H1 (cell line): Measurements from ENCODE around the gene STAG1. TPM values are rescaled to one million over a fixed set of nuclear protein-coding genes. Genes with fewer than 3 reads are reported as not detected.

Experiments used
- CTCF ChIA-PET: fragments of 300-600 bp; sonication (Branson Sonifier 250); formaldehyde crosslinking; loops from one replicate; lab custom pipeline; 2021; ENCODE audit not compliant: partially characterized antibody; lab: Charles Lee
- POLR2A ChIA-PET: fragments of 300-600 bp; sonication (Branson Sonifier 250); formaldehyde crosslinking; loops from one replicate; lab custom pipeline; 2021; ENCODE audit warnings: inconsistent platforms; ENCODE audit not compliant: partially characterized antibody; lab: Charles Lee
- DNase-seq, 2 experiments: peaks; one replicate each; pipeline versions ENCODE4 v3.0.0 to v3.0.0-alpha.2; 2010 to 2022; ENCODE audit warnings: low spot score in 2 of 2, low read depth in 1 of 2, mixed read lengths in 1 of 2
- FAIRE-seq: peaks from 2 replicates; lab custom pipeline; 2011; peaks lifted over from hg19 to GRCh38; lab: Jason Lieb, UNC
- H2AFZ ChIP-seq: 2 replicates; pipeline ENCODE4 v1.8.1; 2012; ENCODE audit warnings: low read length, inconsistent platforms
- H2AK5ac ChIP-seq: 2 replicates; pipeline ENCODE4 v1.6.1; 2013; ENCODE audit warnings: low read depth, low read length
- H2BK120ac ChIP-seq: replicated peaks from 2 replicates; pipeline ENCODE3; 2013; ENCODE audit warnings: low read depth, low read length, inconsistent platforms
- H2BK12ac ChIP-seq: 2 replicates; pipeline ENCODE4 v1.6.1; 2013; ENCODE audit warnings: low read depth, low read length
- H2BK15ac ChIP-seq: 2 replicates; pipeline ENCODE4 v1.6.1; 2013; ENCODE audit warnings: low read length
- H2BK20ac ChIP-seq: 2 replicates; pipeline ENCODE4 v1.6.1; 2013; ENCODE audit warnings: low read length
- H2BK5ac ChIP-seq: 2 replicates; pipeline ENCODE4 v1.6.1; 2013; ENCODE audit warnings: low read depth, low read length
- H3K14ac ChIP-seq: 2 replicates; pipeline ENCODE4 v1.6.1; 2013; ENCODE audit warnings: inconsistent platforms; ENCODE audit not compliant: insufficient read length
- H3K18ac ChIP-seq: 2 replicates; pipeline ENCODE4 v1.6.1; 2013; ENCODE audit warnings: low read length; ENCODE audit errors: extremely low read depth
- H3K23ac ChIP-seq: 2 replicates; pipeline ENCODE4 v1.6.1; 2013; ENCODE audit warnings: inconsistent platforms; ENCODE audit not compliant: insufficient read length
- H3K23me2 ChIP-seq: 2 replicates; pipeline ENCODE4 v1.6.1; 2013; ENCODE audit warnings: low read depth, low read length
- H3K27ac ChIP-seq: 2 replicates; pipeline ENCODE4 v1.6.1; 2011; ENCODE audit warnings: low read depth, low read length, inconsistent platforms
- H3K27me3 ChIP-seq, 4 experiments: replicated peaks in 1 of 4; 1 replicate in 1 of 4; 2 replicates in 3 of 4; pipeline versions ENCODE4 v1.6.1 to v1.8.1; 2011 to 2013; ENCODE audit warnings: low read length in 3 of 4, mild to moderate bottlenecking in 3 of 4, inconsistent platforms in 2 of 4, mixed read lengths in 2 of 4, moderate library complexity in 1 of 4; ENCODE audit not compliant: control insufficient read depth in 3 of 4, insufficient read depth in 3 of 4; ENCODE audit errors: extremely low read depth in 1 of 4
- H3K36me3 ChIP-seq, 4 experiments: 2 replicates each; pipeline versions ENCODE4 v1.6.1 to v1.8.1; 2011 to 2013; ENCODE audit warnings: mild to moderate bottlenecking in 4 of 4, low read length in 3 of 4, moderate library complexity in 2 of 4, control low read depth in 1 of 4, inconsistent platforms in 1 of 4; ENCODE audit not compliant: insufficient read depth in 4 of 4, control insufficient read depth in 2 of 4
- H3K4ac ChIP-seq: replicated peaks from 2 replicates; pipeline ENCODE3; 2013; ENCODE audit warnings: low read length, low read depth, mixed read lengths, inconsistent platforms; ENCODE audit not compliant: insufficient read length
- H3K4me1 ChIP-seq, 4 experiments: replicated peaks in 1 of 4; 1 replicate in 1 of 4; 2 replicates in 3 of 4; pipeline versions ENCODE4 v1.6.1 to v1.8.1; 2011 to 2013; ENCODE audit warnings: low read length in 3 of 4, inconsistent platforms in 2 of 4, mixed read lengths in 1 of 4; ENCODE audit not compliant: insufficient read depth in 4 of 4, control insufficient read depth in 3 of 4
- H3K4me2 ChIP-seq, 2 experiments: 2 replicates each; pipeline versions ENCODE4 v1.6.1 to v1.8.1; 2011 to 2013; ENCODE audit warnings: low read depth in 2 of 2, low read length in 2 of 2, control low read depth in 1 of 2, inconsistent platforms in 1 of 2, mild to moderate bottlenecking in 1 of 2; ENCODE audit not compliant: insufficient read depth in 1 of 2
- H3K4me3 ChIP-seq, 4 experiments: fragments of 200-600, 300-600 bp in 1 of 4; sonication (generic), shearing (Covaris generic), sonication (Bioruptor Twin) in 1 of 4; 2 replicates each; pipeline versions ENCODE4 v1.5.1 to v1.8.1; 2011 to 2016; ENCODE audit warnings: low read length in 4 of 4, low read depth in 3 of 4, control low read depth in 2 of 4, inconsistent platforms in 2 of 4, mild to moderate bottlenecking in 2 of 4, mixed read lengths in 1 of 4, moderate library complexity in 1 of 4; ENCODE audit not compliant: insufficient read depth in 2 of 4; ENCODE audit errors: extremely low read depth in 1 of 4
- H3K56ac ChIP-seq: replicated peaks from 2 replicates; pipeline ENCODE3; 2013; ENCODE audit warnings: low read depth, mild to moderate bottlenecking, mixed read lengths, low read length, inconsistent platforms; ENCODE audit not compliant: insufficient read length
- H3K79me1 ChIP-seq: 2 replicates; pipeline ENCODE4 v1.6.1; 2013; ENCODE audit warnings: low read depth, low read length, control low read depth
- H3K79me2 ChIP-seq, 2 experiments: 2 replicates each; pipeline versions ENCODE4 v1.6.1 to v1.8.1; 2012 to 2013; ENCODE audit warnings: low read length in 2 of 2, mild to moderate bottlenecking in 2 of 2, inconsistent platforms in 1 of 2; ENCODE audit not compliant: insufficient read depth in 2 of 2, control insufficient read depth in 1 of 2
- H3K9ac ChIP-seq, 4 experiments: replicated peaks in 1 of 4; 1 replicate in 1 of 4; 2 replicates in 3 of 4; pipeline versions ENCODE4 v1.6.1 to v1.8.1; 2011 to 2013; ENCODE audit warnings: low read depth in 3 of 4, low read length in 3 of 4, control low read depth in 2 of 4, mild to moderate bottlenecking in 2 of 4, moderate library complexity in 2 of 4, inconsistent platforms in 1 of 4; ENCODE audit errors: extremely low read depth in 1 of 4
- H3K9me3 ChIP-seq, 2 experiments: 2 replicates each; pipeline versions ENCODE4 v1.6.1 to v1.8.1; 2012 to 2013; ENCODE audit warnings: mild to moderate bottlenecking in 2 of 2, moderate library complexity in 2 of 2, control low read depth in 1 of 2, inconsistent platforms in 1 of 2, low read depth in 1 of 2, low read length in 1 of 2, mixed read lengths in 1 of 2; ENCODE audit not compliant: insufficient read depth in 2 of 2
- H4K20me1 ChIP-seq, 2 experiments: replicated peaks in 1 of 2; 2 replicates each; pipeline versions ENCODE3 to v1.8.1; 2011 to 2013; ENCODE audit warnings: inconsistent platforms in 2 of 2, low read length in 2 of 2, mild to moderate bottlenecking in 1 of 2; ENCODE audit not compliant: insufficient read depth in 2 of 2, control insufficient read depth in 1 of 2
- H4K5ac ChIP-seq: 2 replicates; pipeline ENCODE4 v1.6.1; 2013; ENCODE audit warnings: low read length, low read depth, mixed read lengths, inconsistent platforms; ENCODE audit not compliant: insufficient read length
- H4K8ac ChIP-seq: 2 replicates; pipeline ENCODE4 v1.8.0; 2013; ENCODE audit warnings: mild to moderate bottlenecking, moderate library complexity, low read length, inconsistent platforms; ENCODE audit not compliant: insufficient read depth; ENCODE audit errors: extremely low read depth
- H4K91ac ChIP-seq: replicated peaks from 2 replicates; pipeline ENCODE3; 2013; ENCODE audit warnings: low read length, mixed read lengths, inconsistent platforms; ENCODE audit not compliant: insufficient read length
- CEBPB ChIP-seq: IDR thresholded peaks from 2 replicates; pipeline ENCODE4 v1.6.1; 2012; ENCODE audit warnings: low read depth, low read length
- CHD2 ChIP-seq: IDR thresholded peaks from 2 replicates; pipeline ENCODE4 v1.6.1; 2012; ENCODE audit warnings: low read length, improper control_type of control experiment
- CREB1 ChIP-seq: IDR thresholded peaks from 2 replicates; pipeline ENCODE4 v1.6.1; 2012; ENCODE audit warnings: inconsistent platforms
- CTBP2 ChIP-seq: IDR thresholded peaks from 2 replicates; pipeline ENCODE4 v1.7.0; 2011; ENCODE audit warnings: borderline replicate concordance, mild to moderate bottlenecking, moderate library complexity, mixed read lengths, low read length; ENCODE audit not compliant: insufficient read depth, insufficient read length
- EZH2 ChIP-seq: fragments of 200-600 bp; sonication (generic); IDR thresholded peaks from 2 replicates; pipeline ENCODE4 v1.7.1; 2012; ENCODE audit warnings: low read depth, mild to moderate bottlenecking, moderate library complexity, low read length, inconsistent platforms; ENCODE audit not compliant: severe bottlenecking
- NANOG ChIP-seq: IDR thresholded peaks from 2 replicates; pipeline ENCODE4 v1.6.1; 2011; ENCODE audit warnings: low read length, low read depth, mild to moderate bottlenecking, inconsistent platforms; ENCODE audit not compliant: insufficient read depth, poor library complexity, severe bottlenecking
- POU5F1 ChIP-seq: IDR thresholded peaks from 2 replicates; pipeline ENCODE4 v1.6.1; 2011; ENCODE audit warnings: low read depth, mild to moderate bottlenecking, low read length, moderate library complexity
- RNF2 ChIP-seq: fragments of 200-900, 300-1000 bp; sonication (generic); IDR thresholded peaks from 2 replicates; pipeline ENCODE4 v1.7.1; 2016; ENCODE audit warnings: borderline replicate concordance, low read depth, mild to moderate bottlenecking, antibody characterized with exemption, low read length; ENCODE audit not compliant: poor library complexity, severe bottlenecking; ENCODE audit errors: missing control alignments
- SAP30 ChIP-seq: fragments of 300-600 bp; sonication (generic); IDR thresholded peaks from 2 replicates; pipeline ENCODE4 v1.7.1; 2012; ENCODE audit warnings: low read length, moderate library complexity, mild to moderate bottlenecking, inconsistent platforms; ENCODE audit not compliant: insufficient read depth, insufficient replicate concordance
- SP2 ChIP-seq: IDR thresholded peaks from 2 replicates; pipeline ENCODE4 v1.6.1; 2012; ENCODE audit warnings: mild to moderate bottlenecking, low read length, inconsistent platforms
- SRF ChIP-seq: IDR thresholded peaks from 2 replicates; pipeline ENCODE4 v1.6.1; 2011; ENCODE audit warnings: mild to moderate bottlenecking, low read depth, low read length, moderate library complexity
- TEAD4 ChIP-seq: IDR thresholded peaks from 2 replicates; pipeline ENCODE4 v1.6.1; 2012; ENCODE audit warnings: low read depth, low read length, inconsistent platforms, mixed read lengths
- WGBS, 2 experiments: shearing (Covaris generic) in 1 of 2; methylation state at CpG; one replicate each; pipeline versions ENCODE4 v1.1.6 to v1.1.7; 2013 to 2015; ENCODE audit warnings: low lambda C conversion rate in 2 of 2, mixed read lengths in 2 of 2, inconsistent platforms in 1 of 2, low coverage in 1 of 2, missing lambda C conversion rate in 1 of 2; ENCODE audit not compliant: insufficient replicate concordance in 2 of 2, insufficient coverage in 1 of 2, insufficient read length in 1 of 2; ENCODE audit errors: extremely low coverage in 1 of 2, missing lambda C conversion rate in 1 of 2; 5-methylcytosine and 5-hydroxymethylcytosine counted together
- polyA plus RNA-seq, 7 experiments: library from polyadenylated mRNA; depleted of rRNA in 3 of 7; stranded (reverse) in 5 of 7; unstranded in 2 of 7; fragments of >200 nt in 5 of 7; fragments of 200-250 nt in 2 of 7; gene quantifications; 1 replicate in 5 of 7; 2 replicates in 1 of 7; 4 replicates in 1 of 7; pipeline versions ENCODE4 v1.2.1 to v1.2.3, GENCODE V29; 2011 to 2013; ENCODE audit warnings: missing spikeins in 2 of 7, mixed read lengths in 2 of 7
- total RNA-seq: library from RNA; stranded (reverse); fragmentation: NEBNext Ultra II Directional; extraction: Animal tissue kit (Norgen Biotek cat#: 25700); gene quantifications from 2 replicates; pipeline ENCODE4 v1.2.1, GENCODE V29; 2021

The STAG1 gene
- total and polyA plus RNA-seq, 2 of the 8 experiments (the other 6 are each of a cell fraction or from before 2014, with no cell fraction given): 4.6 to 23.4 TPM

- no peak for FAIRE-seq
- no peak for DNase-seq
- Histone ChIP-seq H2BK15ac (no peak overlapping the region), H3K56ac (no peak overlapping the region), H3K23me2 (no peaks in the 10 kb centered on the region), H3K79me1 (peaks cover 2% of the 10 kb centered on the region; the same call in 1 of the 2 replicates), H2AK5ac (no peak overlapping the region), H3K4me2 (no peak overlapping the region), H3K79me2 (peaks cover 0 to 83% of the 10 kb centered on the region in 2 experiments; a peak in 2 of 4 replicates), H2BK12ac (no peak overlapping the region), H3K18ac (no peak overlapping the region), H3K9ac (no peak overlapping the region), H2BK20ac (no peak overlapping the region), H3K23ac (no peak overlapping the region), H3K27ac (no peak overlapping the region), H4K5ac (no peak overlapping the region), H3K4me3 (no peak overlapping the region), H2BK5ac (no peak overlapping the region), H3K4ac (no peak overlapping the region), H3K27me3 (no peaks in the 10 kb centered on the region), H3K14ac (no peak overlapping the region), H3K4me1 (no peaks in the 10 kb centered on the region), H4K20me1 (no peaks in the 10 kb centered on the region), H4K91ac (no peak overlapping the region), H2AFZ (no peak overlapping the region), H3K9me3 (no peaks in the 10 kb centered on the region), H3K36me3 (no peaks in the 10 kb centered on the region), H4K8ac (no peak overlapping the region), H2BK120ac (no peak overlapping the region)
- 92% methylated on average over 6 of the region's 6 CpGs; no CpG with 5 or more reads in 1 of the 2 experiments for WGBS, 2 experiments
- ChIA-PET CTCF (interaction anchor here (0.6 to 0.8 kb wide), 2 partner anchors 18 to 300 kb away, joined by 3 read pairs; no protein-coding TSS in a partner anchor), POLR2A (no interaction called here)
- TF ChIP-seq EZH2 (no peak), SRF (no peak), NANOG (no peak), TEAD4 (no peak), CTBP2 (no peak), SAP30 (no peak), RNF2 (no peak), POU5F1 (no peak), CHD2 (no peak), SP2 (no peak), CREB1 (no peak), CEBPB (no peak)
Observed at GRCh38 chr3:136714020-136714419, 38.2 kb downstream of the STAG1 start.
